K562 (cell line): ENCODE measurements around the gene ANGEL2. TPM values are rescaled to one million over a fixed set of nuclear protein-coding genes. Genes with fewer than 3 reads are reported as not detected.
A peak's percentile ranks its signal among the peaks of the same experiment; 100 is the strongest.

Experiments used
- ATAC-seq: fragments of 200-7000 bp; cut with Tn5 transposase; 3 replicates; pipeline ENCODE4 v1.9.1; 2020; ENCODE audit warnings: moderate library complexity
- BruUV-seq: library from RNA; stranded (reverse); fragments of 400-500 nt; replicated peaks from 2 replicates; lab custom pipeline; 2021; lab: Mats Ljungman, UMichigan
- CTCF ChIA-PET: fragments of 300-600 bp; formaldehyde crosslinking; extraction: SDS; loops from one replicate; lab custom pipeline; 2021; ENCODE audit warnings: low intra/inter-chr PET ratio; lab: Yijun Ruan, JAX
- POLR2A ChIA-PET: fragments of 300-600, 350-650 bp; sonication (Branson Sonifier 250); formaldehyde crosslinking; extraction: SDS; loops from one replicate; lab custom pipeline; 2021; ENCODE audit warnings: antibody characterized with exemption, inconsistent platforms; lab: Yijun Ruan, JAX
- DNase-seq, 4 experiments: peaks; one replicate each; pipeline versions ENCODE4 v3.0.0 to v3.0.0-alpha.2; 2011 to 2018; ENCODE audit warnings: low spot score in 3 of 4, mixed read lengths in 3 of 4; ENCODE audit errors: extremely low read depth in 1 of 4
- FAIRE-seq: peaks from 2 replicates; lab custom pipeline; 2011; peaks lifted over from hg19 to GRCh38; lab: Jason Lieb, UNC
- H2AFZ ChIP-seq: 2 replicates; pipeline ENCODE4 v1.6.0; 2011; ENCODE audit warnings: low read depth, low read length, control low read depth, inconsistent platforms
- H3K27ac ChIP-seq: fragments of 200-600 bp; 3 replicates; pipeline ENCODE4 v1.8.0; 2011; ENCODE audit warnings: low read depth, mild to moderate bottlenecking, control low read depth, inconsistent platforms, low read length, moderate library complexity, mixed read lengths; ENCODE audit errors: extremely low read depth
- H3K27me3 ChIP-seq, 2 experiments: fragments of 300-600 bp in 1 of 2; 2 replicates in 1 of 2; 3 replicates in 1 of 2; pipeline versions ENCODE4 v1.6.0 to v1.8.0; 2011; ENCODE audit warnings: inconsistent platforms in 2 of 2, low read length in 2 of 2, mild to moderate bottlenecking in 1 of 2, mixed read lengths in 1 of 2, moderate library complexity in 1 of 2; ENCODE audit not compliant: control insufficient read depth in 2 of 2, insufficient read depth in 2 of 2
- H3K36me3 ChIP-seq: fragments of 300-600 bp; 3 replicates; pipeline ENCODE4 v1.8.0; 2011; ENCODE audit warnings: mild to moderate bottlenecking, low read length, inconsistent platforms; ENCODE audit not compliant: control insufficient read depth, insufficient read depth
- H3K4me1 ChIP-seq, 2 experiments: fragments of 200-600 bp in 1 of 2; replicated peaks in 1 of 2; 2 replicates in 1 of 2; 3 replicates in 1 of 2; pipeline versions ENCODE4 v1.5.1 to v1.8.0; 2011; ENCODE audit warnings: inconsistent platforms in 2 of 2, low read length in 2 of 2, mild to moderate bottlenecking in 1 of 2, mixed read lengths in 1 of 2, moderate library complexity in 1 of 2; ENCODE audit not compliant: control insufficient read depth in 2 of 2, insufficient read depth in 2 of 2
- H3K4me2 ChIP-seq: 2 replicates; pipeline ENCODE4 v1.6.1; 2011; ENCODE audit warnings: low read length, control low read depth, inconsistent platforms, mixed read lengths; ENCODE audit not compliant: insufficient read depth
- H3K4me3 ChIP-seq: fragments of 200-600 bp; sonication (generic), shearing (Covaris generic); 2 replicates; pipeline ENCODE4 v1.5.1; 2016; ENCODE audit warnings: control low read depth, inconsistent platforms
- H3K79me2 ChIP-seq: fragments of 200-600 bp; 3 replicates; pipeline ENCODE4 v1.8.0; 2011; ENCODE audit warnings: low read length, inconsistent platforms; ENCODE audit not compliant: control insufficient read depth, insufficient read depth
- H3K9ac ChIP-seq, 2 experiments: 2 replicates each; pipeline versions ENCODE4 v1.6.0 to v1.6.1; 2011; ENCODE audit warnings: low read depth in 2 of 2, low read length in 2 of 2, control low read depth in 1 of 2, inconsistent platforms in 1 of 2, mild to moderate bottlenecking in 1 of 2, mixed read lengths in 1 of 2; ENCODE audit not compliant: insufficient read depth in 1 of 2
- H3K9me1 ChIP-seq: one replicate; pipeline ENCODE4 v1.6.0; 2011; ENCODE audit warnings: inconsistent platforms, mild to moderate bottlenecking, low read length, moderate library complexity; ENCODE audit not compliant: control insufficient read depth, insufficient read depth
- H3K9me3 ChIP-seq: replicated peaks from 2 replicates; pipeline ENCODE4 v1.5.1; 2011; ENCODE audit warnings: low read depth, low read length, inconsistent platforms; ENCODE audit not compliant: control insufficient read depth, insufficient read depth
- H4K20me1 ChIP-seq: replicated peaks from 2 replicates; pipeline ENCODE4 v1.6.1; 2011; ENCODE audit warnings: low read length, inconsistent platforms, mixed read lengths; ENCODE audit not compliant: control insufficient read depth, insufficient read depth
- ATF1 ChIP-seq, 2 experiments: fragments of 450-650 bp in 1 of 2; IDR thresholded peaks; 2 replicates each; pipeline ENCODE4 v1.6.1; 2016; ENCODE audit warnings: missing compliant biosample characterization in 1 of 2, missing genetic modification characterization in 1 of 2
- ATF3 ChIP-seq, 2 experiments: fragments of 450-650 bp in 1 of 2; sonication (generic) in 1 of 2; formaldehyde crosslinking in 1 of 2; IDR thresholded peaks in 1 of 2; conservative IDR thresholded peaks in 1 of 2; 2 replicates each; pipeline versions ENCODE4 v1.6.1 to v1.8.1; 2016 to 2023; ENCODE audit warnings: mild to moderate bottlenecking in 2 of 2, moderate library complexity in 2 of 2, inconsistent platforms in 1 of 2, missing genetic modification reagents in 1 of 2
- ATF4 ChIP-seq: fragments of 450-650 bp; formaldehyde crosslinking; IDR thresholded peaks from 2 replicates; pipeline ENCODE4 v1.4.0; 2022; ENCODE audit warnings: mild to moderate bottlenecking, moderate library complexity
- CEBPB ChIP-seq: fragments of 450-650 bp; IDR thresholded peaks from 2 replicates; pipeline ENCODE4 v1.6.1; 2016; ENCODE audit warnings: missing genetic modification characterization, missing compliant biosample characterization
- CEBPG ChIP-seq, 3 experiments: fragments of 200-800 bp in 1 of 3; sonication (Bioruptor generic) in 1 of 3; sonication (generic) in 1 of 3; formaldehyde crosslinking in 1 of 3; IDR thresholded peaks in 2 of 3; conservative IDR thresholded peaks in 1 of 3; 2 replicates each; pipeline versions ENCODE4 v1.6.1 to v1.8.0; 2016 to 2022; ENCODE audit warnings: missing compliant biosample characterization in 2 of 3, missing genetic modification characterization in 2 of 3, mild to moderate bottlenecking in 1 of 3, missing genetic modification reagents in 1 of 3
- CTBP1 ChIP-seq: fragments of 450-650 bp; IDR thresholded peaks from 2 replicates; pipeline ENCODE4 v1.6.1; 2016; ENCODE audit warnings: borderline replicate concordance
- EGR1 ChIP-seq: fragments of 450-650 bp; conservative IDR thresholded peaks from 2 replicates; pipeline ENCODE4 v1.6.1; 2017; ENCODE audit warnings: mild to moderate bottlenecking
- JUND ChIP-seq, 2 experiments: IDR thresholded peaks; 2 replicates in 1 of 2; 3 replicates in 1 of 2; pipeline ENCODE4 v1.6.1; 2011; ENCODE audit warnings: borderline replicate concordance in 2 of 2, low read depth in 2 of 2, low read length in 2 of 2, improper control_type of control experiment in 1 of 2, missing biosample characterization in 1 of 2, missing genetic modification characterization in 1 of 2, missing genetic modification reagents in 1 of 2
- MAFK ChIP-seq: IDR thresholded peaks from 2 replicates; pipeline ENCODE4 v1.6.1; 2011; ENCODE audit warnings: low read length, improper control_type of control experiment
- SAP30 ChIP-seq: fragments of 200-600 bp; sonication (generic); IDR thresholded peaks from 2 replicates; pipeline ENCODE4 v1.6.1; 2012; ENCODE audit warnings: borderline replicate concordance, low read depth, mild to moderate bottlenecking, moderate library complexity, low read length, control low read depth, inconsistent platforms; ENCODE audit not compliant: insufficient read depth, poor library complexity, severe bottlenecking
- SMC3 ChIP-seq: conservative IDR thresholded peaks from 2 replicates; pipeline ENCODE4 v1.6.1; 2011; ENCODE audit warnings: low read depth, low read length, improper control_type of control experiment; ENCODE audit not compliant: insufficient read depth
- U2AF2 ChIP-seq: fragments of 200-400 bp; formaldehyde crosslinking; optimal IDR thresholded peaks from 2 replicates; pipeline ENCODE3; 2017; ENCODE audit warnings: low read depth, mild to moderate bottlenecking, low read length
- WGBS: fragments of 100-300 bp; shearing (Covaris generic); methylation state at CpG from one replicate; pipeline ENCODE4 v1.1.6; 2016; ENCODE audit warnings: low coverage, mixed read lengths; ENCODE audit not compliant: insufficient coverage; ENCODE audit errors: missing lambda C conversion rate; 5-methylcytosine and 5-hydroxymethylcytosine counted together
- in situ Hi-C: fragments of 300-500 bp; cut with MboI; formaldehyde crosslinking; loops from 4 replicates; pipeline ENCODE4 v1.15.0; 2018; ENCODE audit warnings: inconsistent platforms, mixed read lengths
- intact Hi-C: fragments of 100-400 bp; cut with micrococcal nuclease; formaldehyde crosslinking; loops from 2 replicates; pipeline ENCODE4 v1.14.2; 2022
- polyA plus RNA-seq, 8 experiments: library from polyadenylated mRNA; depleted of rRNA in 4 of 8; stranded (reverse) in 5 of 8; unstranded in 3 of 8; fragments of >200 nt; fragmentation: Nextera tagmentation in 2 of 8; fragmentation: Illumina TruSeq in 1 of 8; extraction: Ambion mirVana in 2 of 8; extraction: Trizol in 1 of 8; gene quantifications; 2 replicates each; pipeline versions ENCODE4 v1.2.1 to v1.2.3, GENCODE V29; 2011 to 2014; ENCODE audit warnings: inconsistent platforms in 1 of 8, missing spikeins in 1 of 8
- total RNA-seq, 7 experiments: library from RNA; depleted of rRNA in 6 of 7; stranded (reverse); fragments of >200 nt in 6 of 7; fragmentation: Illumina TruSeq in 2 of 7; extraction: Trizol in 2 of 7; gene quantifications; 2 replicates each; pipeline versions ENCODE4 v1.2.1 to v1.2.3, GENCODE V29; 2011 to 2021; ENCODE audit warnings: low replicate concordance in 1 of 7
- TF ChIP-seq, protein P1 (sequence below): sonication (generic); formaldehyde crosslinking; IDR thresholded peaks from 2 replicates; pipeline ENCODE4 v1.8.1; 2023; ENCODE audit warnings: mild to moderate bottlenecking, missing genetic modification reagents

Gene ANGEL2
- total and polyA plus RNA-seq, 9 of the 15 experiments (the other 6 are each of a cell fraction or from before 2014, with no cell fraction given): 6.8 to 34.6 (median 26.2) TPM

DNA sequence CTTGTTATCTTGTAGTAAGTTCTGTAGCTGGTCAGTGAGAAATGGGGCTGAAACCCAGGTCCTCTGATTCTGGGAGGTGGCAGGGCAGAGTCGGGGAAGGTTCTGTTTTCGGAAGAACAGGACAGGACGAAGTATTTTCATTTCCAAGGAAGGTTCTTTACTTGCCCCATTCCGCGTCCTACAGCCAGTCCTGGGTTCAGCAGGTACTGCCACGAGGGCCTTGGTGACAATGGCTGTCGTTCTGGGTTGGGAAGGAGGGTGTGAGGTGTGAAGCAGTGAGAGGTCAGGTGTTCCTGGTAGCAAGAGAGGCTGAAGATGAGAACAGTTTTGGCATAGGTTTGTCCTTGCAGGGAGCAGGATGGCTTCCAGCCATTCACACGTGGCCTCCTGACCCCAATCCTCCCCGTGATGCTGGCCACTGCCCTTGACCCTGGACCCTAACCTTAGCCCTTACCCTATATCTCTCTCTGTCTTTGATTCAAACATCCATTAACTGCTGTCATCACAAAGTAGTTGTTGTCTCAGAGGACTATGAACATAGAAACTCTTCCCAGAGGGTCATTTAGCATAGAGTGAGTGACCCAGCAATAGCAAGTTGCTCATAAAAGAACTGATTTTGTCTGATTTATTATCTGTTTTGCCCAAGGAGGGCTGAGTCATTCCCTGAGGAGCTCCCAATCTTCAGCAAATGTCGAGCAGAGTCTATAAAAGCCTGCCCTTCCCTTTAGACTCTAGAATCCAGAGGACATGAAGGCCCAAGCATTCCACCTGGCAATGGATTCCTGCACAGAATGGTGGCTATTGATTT lies 40.4 kb downstream of the ANGEL2 start (continued):
- TF ChIP-seq, protein P1, sequence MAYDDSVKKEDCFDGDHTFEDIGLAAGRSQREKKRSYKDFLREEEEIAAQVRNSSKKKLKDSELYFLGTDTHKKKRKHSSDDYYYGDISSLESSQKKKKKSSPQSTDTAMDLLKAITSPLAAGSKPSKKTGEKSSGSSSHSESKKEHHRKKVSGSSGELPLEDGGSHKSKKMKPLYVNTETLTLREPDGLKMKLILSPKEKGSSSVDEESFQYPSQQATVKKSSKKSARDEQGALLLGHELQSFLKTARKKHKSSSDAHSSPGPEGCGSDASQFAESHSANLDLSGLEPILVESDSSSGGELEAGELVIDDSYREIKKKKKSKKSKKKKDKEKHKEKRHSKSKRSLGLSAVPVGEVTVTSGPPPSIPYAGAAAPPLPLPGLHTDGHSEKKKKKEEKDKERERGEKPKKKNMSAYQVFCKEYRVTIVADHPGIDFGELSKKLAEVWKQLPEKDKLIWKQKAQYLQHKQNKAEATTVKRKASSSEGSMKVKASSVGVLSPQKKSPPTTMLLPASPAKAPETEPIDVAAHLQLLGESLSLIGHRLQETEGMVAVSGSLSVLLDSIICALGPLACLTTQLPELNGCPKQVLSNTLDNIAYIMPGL (CRISPR knock-in tag): no peak
- TF ChIP-seq SMC3 (no peak), U2AF2 (no peak), EGR1 (no peak), MAFK (no peak)
- TF ChIP-seq, all 486 proteins: peak for 17

DNA sequence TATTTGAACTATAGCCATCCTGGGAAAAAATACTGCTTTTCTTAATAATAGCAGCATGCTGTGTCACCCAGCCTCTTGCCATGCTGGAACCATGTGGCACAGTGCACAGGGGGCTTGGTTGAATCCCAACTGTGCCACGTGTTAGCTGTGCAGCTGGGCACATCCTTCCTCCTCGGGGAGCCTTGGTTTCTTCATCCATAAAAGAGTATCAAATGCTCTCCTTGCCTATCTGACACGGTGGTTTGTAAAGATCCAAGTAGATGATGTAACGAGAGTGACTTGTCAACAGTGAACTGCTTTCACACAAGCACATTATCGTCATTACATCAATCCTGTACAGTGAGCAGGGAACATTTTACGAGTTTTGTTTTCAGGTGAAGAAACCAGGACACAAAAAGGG lies 41.0 kb downstream of the ANGEL2 start:
- Histone ChIP-seq H3K27ac (no peak overlapping the region), H3K36me3 (no peaks in the 10 kb centered on the region), H3K4me3 (no peak overlapping the region), H4K20me1 (peaks cover 8% of the 10 kb centered on the region; the same call in 1 of the 2 replicates), H3K9me1 (no peaks in the 10 kb centered on the region), H3K79me2 (no peaks in the 10 kb centered on the region), H3K27me3 (peaks cover 61 to 93% of the 10 kb centered on the region in 2 experiments), H2AFZ (no peak overlapping the region), H3K9ac (no peak overlapping the region), H3K9me3 (0 out of 2 replicates have a peak, but pooled peaks cover 2% of the 10 kb centered on the region), H3K4me1 (no peaks in the 10 kb centered on the region), H3K4me2 (no peak overlapping the region)
- WGBS: 0% methylated on average over 6 of the region's 6 CpGs
- ATAC-seq: peak; percentile 23; the same call in 2 of the 3 replicates
- no peak for FAIRE-seq
- BruUV-seq: no TSS peak
- no peak for DNase-seq
- intact Hi-C loops: no loop called here
- ChIA-PET POLR2A (no interaction called here), CTCF (no interaction called here)
- in situ Hi-C loops: no loop called here
- 0 out of 2 replicates have a peak, but pooled peaks have one; percentile 26 for TF ChIP-seq CTBP1
- 0 out of 2 replicates have a peak, but pooled peaks have one; percentile 20 for TF ChIP-seq JUND (IDR thresholded peaks at IDR 0.05; ENCODE audit: borderline replicate concordance, low read depth, low read length)
- TF ChIP-seq JUND (tag; IDR thresholded peaks at IDR 0.05; ENCODE audit: borderline replicate concordance, low read depth, low read length): no peak
- peak; percentile 53; the same call in 1 of the 2 replicates for TF ChIP-seq CEBPB
- TF ChIP-seq ATF4 (CRISPR knock-in tag): 0 out of 2 replicates have a peak, but pooled peaks have one; percentile 28
- TF ChIP-seq ATF1 (CRISPR knock-in tag; IDR thresholded peaks at IDR 0.05): no peak
- TF ChIP-seq ATF1 (tag; IDR thresholded peaks at IDR 0.05): peak; percentile 14; the same call in 1 of the 2 replicates
- peak; percentile 53 for TF ChIP-seq CEBPG (CRISPR knock-in tag; IDR thresholded peaks at IDR 0.05)
- peak; percentile 63 to 81 for TF ChIP-seq CEBPG (tag; conservative IDR thresholded peaks at IDR 0.05 in 1 of 2, IDR thresholded peaks at IDR 0.05 in 1 of 2)
- peak; percentile 66 for TF ChIP-seq ATF3 (IDR thresholded peaks at IDR 0.05)
- no peak for TF ChIP-seq ATF3 (CRISPR knock-in tag; conservative IDR thresholded peaks at IDR 0.05)
- no peak for TF ChIP-seq SAP30
